ENCODE measurements around the gene DUS2.

DUS2 gene

GRCh38 chr16:68046106-68046505, 23.0 kb downstream of the DUS2 start:
- no peak for DNase-seq (ENCODE audit: low spot score)

GRCh38 chr16:68047987-68048386, 24.9 kb downstream of the DUS2 start:
- no peak for DNase-seq (ENCODE audit: low spot score)

- DNase-seq (ENCODE audit: low spot score) = no peak
These were observed 26.4 kb downstream of the DUS2 start for GRCh38 chr16:68049449-68049848.

GRCh38 chr16:68055395-68055794, 32.3 kb downstream of the DUS2 start:
- no peak for DNase-seq (ENCODE audit: low spot score)

- DNase-seq (ENCODE audit: low spot score) = no peak
These were observed 36.7 kb downstream of the DUS2 start for GRCh38 chr16:68059804-68060203.

GRCh38 chr16:68061396-68061795, 38.3 kb downstream of the DUS2 start:
- DNase-seq (ENCODE audit: low spot score) = no peak

- no peak for DNase-seq (ENCODE audit: low spot score)
These were observed 39.9 kb downstream of the DUS2 start for GRCh38 chr16:68062910-68063393.

GRCh38 chr16:68064791-68065365, 41.8 kb downstream of the DUS2 start:
- DNase-seq (ENCODE audit: low spot score) = peak; percentile 75

- DNase-seq (ENCODE audit: low spot score) = no peak
These were observed 42.7 kb downstream of the DUS2 start for GRCh38 chr16:68065716-68066305.

- DNase-seq (ENCODE audit: low spot score) = no peak
These were observed 43.7 kb downstream of the DUS2 start for GRCh38 chr16:68066763-68067162.

GRCh38 chr16:68068926-68069325, 45.8 kb downstream of the DUS2 start:
- DNase-seq (ENCODE audit: low spot score) = no peak

- DNase-seq (ENCODE audit: low spot score) = no peak
These were observed 46.6 kb downstream of the DUS2 start for GRCh38 chr16:68069511-68070248.

- no peak for DNase-seq (ENCODE audit: low spot score)
These were observed 47.2 kb downstream of the DUS2 start for GRCh38 chr16:68070249-68070730.

GRCh38 chr16:68070806-68071517, 47.9 kb downstream of the DUS2 start:
- DNase-seq (ENCODE audit: low spot score) = no peak

GRCh38 chr16:68071518-68071901, 48.4 kb downstream of the DUS2 start:
- DNase-seq (ENCODE audit: low spot score) = no peak

- no peak for DNase-seq (ENCODE audit: low spot score)
These were observed 49.1 kb downstream of the DUS2 start for GRCh38 chr16:68072038-68072695.

GRCh38 chr16:68073902-68074760, 51.0 kb downstream of the DUS2 start:
- no peak for DNase-seq (ENCODE audit: low spot score)

GRCh38 chr16:68074850-68075555, 51.9 kb downstream of the DUS2 start:
- no peak for DNase-seq (ENCODE audit: low spot score)

- no peak for DNase-seq (ENCODE audit: low spot score)
These were observed 52.9 kb downstream of the DUS2 start for GRCh38 chr16:68075980-68076379.

GRCh38 chr16:68076560-68076959, 53.5 kb downstream of the DUS2 start:
- no peak for DNase-seq (ENCODE audit: low spot score)
